Measurements from ENCODE around the gene GRM6. TPM values are rescaled to one million over a fixed set of nuclear protein-coding genes. Genes with fewer than 3 reads are reported as not detected.

Gene GRM6
- total RNA-seq, 1 experiment from 2014 or later: not detected

GRCh38 chr5:178984145-178985072 is 10.7 kb downstream of the GRM6 start:
- DNase-seq (ENCODE audit: low read depth): no peak

- DNase-seq (ENCODE audit: low read depth): no peak
Measured at GRCh38 chr5:178983728-178984127, 11.4 kb downstream of the GRM6 start.

GRCh38 chr5:178982941-178983340 is 12.2 kb downstream of the GRM6 start:
- DNase-seq (ENCODE audit: low read depth): no peak

- no peak for DNase-seq (ENCODE audit: low read depth)
Measured at GRCh38 chr5:178981381-178981780, 13.7 kb downstream of the GRM6 start.

GRCh38 chr5:178965465-178966055 is 29.6 kb downstream of the GRM6 start:
- no peak for DNase-seq (ENCODE audit: low read depth)

DNA sequence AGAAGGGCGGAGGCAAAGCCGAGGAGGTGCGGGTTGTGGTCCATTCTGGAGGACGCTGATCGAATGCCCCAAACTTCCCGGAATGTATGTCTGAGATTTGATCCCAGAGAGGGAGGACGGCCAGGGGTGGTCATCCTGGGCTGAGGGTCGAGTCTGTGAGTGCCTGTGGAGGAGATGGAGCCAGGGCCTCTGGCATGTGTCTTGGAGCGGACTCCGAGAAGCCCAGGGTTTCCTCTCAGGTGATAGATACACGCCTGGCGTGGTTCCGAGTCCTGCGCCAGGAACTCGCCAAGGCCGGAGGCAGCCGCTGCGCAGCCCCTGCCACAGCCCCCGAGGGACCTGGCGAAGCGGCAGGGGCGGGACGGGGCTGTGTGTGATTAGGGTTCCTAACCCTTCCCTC is 53.8 kb downstream of the GRM6 start:
- no peak for DNase-seq (ENCODE audit: low read depth)

GRCh38 chr5:178940569-178941360 is 54.4 kb downstream of the GRM6 start, which contains the start of gene ZNF454:
ZNF454 (plus strand) TSS chr5:178941198; CDS start chr5:178942792, 1,594 bp downstream.
- DNase-seq (ENCODE audit: low read depth): no peak

DNA sequence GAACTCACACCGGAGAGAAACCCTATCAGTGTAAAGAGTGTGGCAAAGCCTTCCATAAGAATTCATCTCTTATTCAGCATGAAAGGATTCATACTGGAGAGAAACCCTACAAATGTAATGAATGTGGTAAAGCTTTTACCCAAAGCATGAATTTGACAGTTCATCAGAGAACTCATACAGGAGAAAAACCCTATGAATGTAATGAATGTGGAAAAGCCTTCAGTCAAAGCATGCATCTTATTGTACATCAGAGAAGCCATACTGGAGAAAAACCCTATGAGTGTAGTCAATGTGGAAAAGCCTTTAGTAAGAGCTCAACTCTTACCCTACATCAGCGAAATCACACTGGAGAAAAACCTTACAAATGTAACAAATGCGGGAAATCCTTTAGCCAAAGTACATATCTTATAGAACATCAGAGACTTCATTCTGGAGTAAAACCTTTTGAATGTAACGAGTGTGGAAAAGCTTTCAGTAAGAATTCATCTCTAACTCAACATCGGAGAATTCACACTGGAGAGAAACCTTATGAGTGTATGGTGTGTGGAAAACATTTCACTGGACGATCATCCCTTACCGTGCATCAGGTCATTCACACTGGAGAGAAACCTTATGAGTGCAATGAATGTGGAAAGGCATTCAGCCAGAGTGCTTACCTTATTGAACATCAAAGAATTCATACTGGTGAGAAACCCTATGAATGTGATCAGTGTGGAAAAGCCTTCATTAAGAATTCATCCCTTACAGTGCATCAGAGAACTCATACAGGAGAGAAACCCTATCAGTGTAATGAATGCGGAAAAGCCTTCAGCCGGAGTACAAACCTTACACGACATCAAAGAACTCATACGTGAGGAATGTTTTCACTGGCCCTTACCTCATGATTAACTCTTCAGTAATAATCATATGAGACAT is 63.0 kb downstream of the GRM6 start:
- DNase-seq (ENCODE audit: low read depth): no peak

Other genes starting within 250 kb of the GRM6 start
- gene ZNF354B, start 135.4 kb downstream of the GRM6 start, total RNA-seq (2014; rRNA removed): 8.3 and 11.8 TPM in 2 replicates
- gene ZFP2, start 99.4 kb downstream of the GRM6 start, total RNA-seq (2014; rRNA removed): 0.64 and 0.92 TPM in 2 replicates
- not detected in 2 replicates for gene ZNF454, start 54.1 kb downstream of the GRM6 start, total RNA-seq (2014; rRNA removed)
- 2.5 and 4.7 TPM in 2 replicates for gene ZNF879, start 28.5 kb upstream of the GRM6 start, total RNA-seq (2014; rRNA removed)
- 5.2 and 5.5 TPM in 2 replicates for gene ZNF354C, start 65.1 kb upstream of the GRM6 start, total RNA-seq (2014; rRNA removed)